ENCODE data around the gene KNSTRN. TPM values are rescaled to one million over a fixed set of nuclear protein-coding genes. Genes with fewer than 3 reads are reported as not detected.

The KNSTRN gene
- total RNA-seq, 1 experiment from 2014 or later: 115 TPM

DNA sequence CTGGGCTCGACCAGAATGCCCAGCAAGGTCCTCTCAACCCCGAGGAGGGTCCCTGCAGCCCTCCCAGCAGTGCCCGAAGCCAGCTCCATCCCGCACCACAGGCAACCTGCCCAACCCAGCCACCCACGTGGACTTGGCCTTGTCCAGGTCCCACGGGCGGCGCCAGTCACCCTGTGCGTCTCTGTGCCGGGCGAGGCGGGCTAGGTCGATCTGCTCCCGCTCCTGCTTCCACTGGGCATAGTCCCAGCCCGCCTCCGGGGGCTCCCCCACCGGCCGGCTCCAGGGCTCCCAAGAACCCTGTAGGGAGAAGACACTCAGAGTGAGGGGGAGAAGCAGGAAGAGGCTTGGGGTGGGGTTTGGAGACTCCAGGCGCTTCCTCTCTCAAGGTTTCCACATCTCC lies 44.9 kb upstream of the KNSTRN start:
- Histone ChIP-seq H3K27me3 (replicated peaks; ENCODE audit: insufficient read depth, low read depth, low read length, poor library complexity) (no peaks in the 10 kb centered on the region), H3K4me1 (ENCODE audit: insufficient read depth, low read length, poor library complexity, severe bottlenecking) (peaks cover 77% of the 10 kb centered on the region), H3K27ac (ENCODE audit: low read depth, low read length, poor library complexity, severe bottlenecking) (peak overlapping the region; percentile 30), H3K9me3 (ENCODE audit: low read depth, low read length, poor library complexity, severe bottlenecking) (no peaks in the 10 kb centered on the region), H3K4me3 (ENCODE audit: low read depth, low read length, poor library complexity, severe bottlenecking) (no peak overlapping the region), H3K36me3 (ENCODE audit: insufficient read depth, low read length, poor library complexity, severe bottlenecking) (no peaks in the 10 kb centered on the region)
- no peak for DNase-seq (ENCODE audit: low spot score)
- BruUV-seq (replicated peaks): no TSS peak
- ChIA-PET CTCF (interaction anchor here (1.1 to 4.0 kb wide), 3 partner anchors 9 to 59 kb away, joined by 3 to 25 read pairs (median 14); partner anchors contain the start of gene INAFM2), POLR2A (ENCODE audit: low non-redundant PET) (no interaction called here)
- intact Hi-C loops (cut with micrococcal nuclease; ENCODE audit: unreplicated experiment): no loop called here
- TF ChIP-seq CTCF (conservative IDR thresholded peaks at IDR 0.05; ENCODE audit: low read depth, low read length) (no peak), EZH2 (IDR thresholded peaks at IDR 0.05; ENCODE audit: borderline replicate concordance, low read depth, low read length, poor library complexity, severe bottlenecking) (no peak)

GRCh38 chr15:40338041-40338657 lies 44.4 kb upstream of the KNSTRN start:
- Histone ChIP-seq H3K36me3 (ENCODE audit: insufficient read depth, low read length, poor library complexity, severe bottlenecking) (no peaks in the 10 kb centered on the region), H3K27me3 (replicated peaks; ENCODE audit: insufficient read depth, low read depth, low read length, poor library complexity) (no peaks in the 10 kb centered on the region), H3K4me3 (ENCODE audit: low read depth, low read length, poor library complexity, severe bottlenecking) (no peak overlapping the region), H3K9me3 (ENCODE audit: low read depth, low read length, poor library complexity, severe bottlenecking) (no peaks in the 10 kb centered on the region), H3K27ac (ENCODE audit: low read depth, low read length, poor library complexity, severe bottlenecking) (peak overlapping the region; percentile 87), H3K4me1 (ENCODE audit: insufficient read depth, low read length, poor library complexity, severe bottlenecking) (peaks cover 77% of the 10 kb centered on the region)
- peak; percentile 90 for DNase-seq (ENCODE audit: low spot score)
- BruUV-seq (replicated peaks): no TSS peak
- TF ChIP-seq EZH2 (IDR thresholded peaks at IDR 0.05; ENCODE audit: borderline replicate concordance, low read depth, low read length, poor library complexity, severe bottlenecking) (no peak), CTCF (conservative IDR thresholded peaks at IDR 0.05; ENCODE audit: low read depth, low read length) (peak; percentile 93)
- intact Hi-C loops (cut with micrococcal nuclease; ENCODE audit: unreplicated experiment): loop anchor here (1.0 kb wide), 1 partner anchor 59 kb away; no protein-coding TSS in a partner anchor
- CTCF ChIA-PET: interaction anchor here (1.1 to 4.0 kb wide), 3 partner anchors 9 to 59 kb away, joined by 3 to 25 read pairs (median 14); partner anchors contain the start of gene INAFM2
- POLR2A ChIA-PET (ENCODE audit: low non-redundant PET): no interaction called here

- BruUV-seq (replicated peaks): no TSS peak
- ChIA-PET POLR2A (ENCODE audit: low non-redundant PET) (no interaction called here), CTCF (interaction anchor here (0.5 to 4.0 kb wide), 4 partner anchors 16 to 251 kb away, joined by 3 to 25 read pairs (median 9); partner anchors contain the start of gene INAFM2)
- Histone ChIP-seq H3K27me3 (replicated peaks; ENCODE audit: insufficient read depth, low read depth, low read length, poor library complexity) (no peaks in the 10 kb centered on the region), H3K9me3 (ENCODE audit: low read depth, low read length, poor library complexity, severe bottlenecking) (no peaks in the 10 kb centered on the region), H3K4me1 (ENCODE audit: insufficient read depth, low read length, poor library complexity, severe bottlenecking) (peaks cover 69% of the 10 kb centered on the region), H3K36me3 (ENCODE audit: insufficient read depth, low read length, poor library complexity, severe bottlenecking) (no peaks in the 10 kb centered on the region), H3K27ac (ENCODE audit: low read depth, low read length, poor library complexity, severe bottlenecking) (peak overlapping the region; percentile 87), H3K4me3 (ENCODE audit: low read depth, low read length, poor library complexity, severe bottlenecking) (no peak overlapping the region)
- DNase-seq (ENCODE audit: low spot score): no peak
- TF ChIP-seq EZH2 (IDR thresholded peaks at IDR 0.05; ENCODE audit: borderline replicate concordance, low read depth, low read length, poor library complexity, severe bottlenecking): no peak
- no peak for TF ChIP-seq CTCF (conservative IDR thresholded peaks at IDR 0.05; ENCODE audit: low read depth, low read length)
- intact Hi-C loops (cut with micrococcal nuclease; ENCODE audit: unreplicated experiment): loop anchor here (1.0 kb wide), 1 partner anchor 60 kb away; no protein-coding TSS in a partner anchor
These were observed 43.5 kb upstream of the KNSTRN start for GRCh38 chr15:40338921-40339620.
